ENCODE measurements around the gene APBA3.
"Not testable (repeated sequence)": the region's sequence is repeated elsewhere in the genome, so short reads cannot be mapped to it uniquely, and the experiment has no call there.

The APBA3 gene

DNA sequence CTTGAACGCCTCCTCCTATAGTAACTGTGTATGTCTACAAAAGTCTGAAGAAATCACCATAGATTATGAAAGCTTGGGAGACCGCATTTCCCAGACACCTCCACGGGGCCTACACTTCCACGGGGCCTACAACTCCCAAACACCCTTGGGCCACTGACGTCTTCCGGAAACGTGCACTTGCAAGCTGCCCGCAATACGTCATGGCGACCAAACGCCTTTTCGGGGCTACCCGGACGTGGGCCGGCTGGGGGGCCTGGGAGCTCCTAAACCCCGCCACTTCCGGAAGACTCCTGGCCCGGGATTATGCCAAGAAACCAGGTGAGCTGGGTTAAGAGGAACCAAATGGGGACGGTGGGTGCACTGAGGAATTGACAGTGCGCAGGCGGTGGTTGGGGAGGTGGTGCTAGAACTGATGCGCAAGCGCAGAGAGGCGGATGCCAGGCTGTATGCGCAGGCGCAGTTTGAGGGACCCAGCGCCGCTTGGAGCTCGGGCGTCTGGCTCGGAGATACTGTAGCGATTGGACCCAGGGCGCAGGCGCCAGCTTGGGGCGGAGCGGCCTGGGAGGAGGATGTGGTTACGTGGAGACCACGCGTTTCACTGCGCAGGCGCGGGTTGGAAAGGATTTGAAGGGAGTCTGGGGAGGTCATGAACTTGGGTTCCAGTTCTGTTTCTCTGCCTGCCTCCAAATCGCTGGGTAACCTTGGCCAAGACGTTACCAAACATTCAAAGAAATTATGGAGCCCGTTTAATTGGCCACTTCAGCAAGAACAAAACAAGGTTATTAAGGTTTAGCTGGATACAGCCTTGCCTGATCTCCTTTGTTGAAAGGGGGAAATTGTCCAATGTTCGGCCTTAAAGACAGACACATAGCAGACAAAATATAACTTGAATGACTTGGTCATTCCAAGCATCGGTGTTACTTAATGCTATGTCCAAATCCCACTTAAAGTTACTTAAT, 1.3 kb upstream of the APBA3 start, which contains the start of gene MRPL54:
Gene MRPL54 (plus strand): TSS at position 182 of the 959 bp plus-strand sequence. CDS start 19 bp downstream, at position 201.
- H3K4me3 ChIP-seq (ENCODE audit: low read depth in 1 of 2, low read length in 2 of 2) = peak within 1 kb of the TSS; percentile 94 to 97
- H3K36me3 ChIP-seq (ENCODE audit: control insufficient read depth in 1 of 2, insufficient read depth in 2 of 2, low read length in 2 of 2) = peaks cover 13 to 24% of the 10 kb centered on the region in 2 donors
- peaks cover 17 to 27% of the 10 kb centered on the region in 2 donors for H3K4me1 ChIP-seq (ENCODE audit: control insufficient read depth in 1 of 2, insufficient read depth in 2 of 2, low read length in 2 of 2)
- peak within 1 kb of the TSS; percentile 98 for H3K27ac ChIP-seq (ENCODE audit: low read depth, low read length)
- H3K9me3 ChIP-seq (ENCODE audit: control insufficient read depth in 1 of 2, low read length in 2 of 2) = no peaks in the 10 kb centered on the region
- H3K9ac ChIP-seq (ENCODE audit: low read depth in 1 of 2, low read length in 2 of 2) = peak within 1 kb of the TSS; percentile 96 to 97
- no peaks in the 10 kb centered on the region for H3K27me3 ChIP-seq (ENCODE audit: control insufficient read depth in 1 of 2, insufficient read depth in 2 of 2, low read length in 2 of 2)

DNA sequence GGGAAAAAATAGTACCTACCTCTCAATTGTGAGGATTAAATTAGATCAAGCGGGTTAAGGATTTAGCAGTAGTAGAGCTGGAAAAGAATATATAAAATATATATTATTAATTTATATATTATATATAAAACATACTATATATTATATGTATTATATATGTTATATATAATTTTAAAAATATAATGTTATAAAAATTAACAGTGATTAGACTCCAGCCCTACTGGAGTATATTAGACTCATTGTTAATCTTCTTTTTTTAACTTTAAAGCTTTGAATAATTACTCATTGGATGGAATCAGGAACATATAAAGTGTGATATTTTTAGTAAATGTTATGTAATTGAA, 610 bp upstream of the APBA3 start:
- Histone ChIP-seq H3K9ac (ENCODE audit: low read depth in 1 of 2, low read length in 2 of 2) (peak overlapping the region in 1 of 2 donors; percentile 79), H3K36me3 (ENCODE audit: control insufficient read depth in 1 of 2, insufficient read depth in 2 of 2, low read length in 2 of 2) (peaks cover 8 to 17% of the 10 kb centered on the region in 2 donors), H3K4me3 (ENCODE audit: low read depth in 1 of 2, low read length in 2 of 2) (peak overlapping the region; percentile 94 to 97), H3K27ac (ENCODE audit: low read depth, low read length) (peak overlapping the region; percentile 98), H3K27me3 (ENCODE audit: control insufficient read depth in 1 of 2, insufficient read depth in 2 of 2, low read length in 2 of 2) (no peaks in the 10 kb centered on the region), H3K4me1 (ENCODE audit: control insufficient read depth in 1 of 2, insufficient read depth in 2 of 2, low read length in 2 of 2) (peaks cover 17 to 27% of the 10 kb centered on the region in 2 donors), H3K9me3 (ENCODE audit: control insufficient read depth in 1 of 2, low read length in 2 of 2) (no peaks in the 10 kb centered on the region)

DNA sequence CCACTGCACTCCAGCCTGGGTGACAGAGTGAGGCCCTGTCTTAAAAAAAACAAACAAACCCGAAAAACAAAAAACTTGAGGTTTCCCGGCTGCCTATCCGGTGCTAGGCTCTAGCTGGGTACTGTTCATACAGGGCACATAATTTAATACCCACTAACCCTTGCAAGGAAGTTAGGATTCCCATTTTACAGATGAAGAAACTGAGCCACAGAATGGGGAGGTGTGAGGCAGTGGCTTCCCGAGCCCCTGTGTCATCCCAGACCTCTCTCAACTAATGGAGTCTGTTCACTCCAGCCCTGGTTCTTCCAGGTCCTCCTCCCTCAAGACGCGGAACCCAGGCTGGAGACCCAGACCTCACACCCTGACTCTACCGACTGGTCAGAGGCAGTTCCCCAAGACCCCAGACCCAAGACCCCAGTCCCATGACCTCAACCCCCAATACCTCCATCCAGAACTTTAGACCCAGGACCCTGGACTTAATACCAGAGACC, 576 bp downstream of the APBA3 start:
- H3K4me1 ChIP-seq (ENCODE audit: control insufficient read depth in 1 of 2, insufficient read depth in 2 of 2, low read length in 2 of 2) = peaks cover 17 to 27% of the 10 kb centered on the region in 2 donors
- H3K27me3 ChIP-seq (ENCODE audit: control insufficient read depth in 1 of 2, insufficient read depth in 2 of 2, low read length in 2 of 2) = no peaks in the 10 kb centered on the region
- peak overlapping the region; percentile 76 for H3K27ac ChIP-seq (ENCODE audit: low read depth, low read length)

DNA sequence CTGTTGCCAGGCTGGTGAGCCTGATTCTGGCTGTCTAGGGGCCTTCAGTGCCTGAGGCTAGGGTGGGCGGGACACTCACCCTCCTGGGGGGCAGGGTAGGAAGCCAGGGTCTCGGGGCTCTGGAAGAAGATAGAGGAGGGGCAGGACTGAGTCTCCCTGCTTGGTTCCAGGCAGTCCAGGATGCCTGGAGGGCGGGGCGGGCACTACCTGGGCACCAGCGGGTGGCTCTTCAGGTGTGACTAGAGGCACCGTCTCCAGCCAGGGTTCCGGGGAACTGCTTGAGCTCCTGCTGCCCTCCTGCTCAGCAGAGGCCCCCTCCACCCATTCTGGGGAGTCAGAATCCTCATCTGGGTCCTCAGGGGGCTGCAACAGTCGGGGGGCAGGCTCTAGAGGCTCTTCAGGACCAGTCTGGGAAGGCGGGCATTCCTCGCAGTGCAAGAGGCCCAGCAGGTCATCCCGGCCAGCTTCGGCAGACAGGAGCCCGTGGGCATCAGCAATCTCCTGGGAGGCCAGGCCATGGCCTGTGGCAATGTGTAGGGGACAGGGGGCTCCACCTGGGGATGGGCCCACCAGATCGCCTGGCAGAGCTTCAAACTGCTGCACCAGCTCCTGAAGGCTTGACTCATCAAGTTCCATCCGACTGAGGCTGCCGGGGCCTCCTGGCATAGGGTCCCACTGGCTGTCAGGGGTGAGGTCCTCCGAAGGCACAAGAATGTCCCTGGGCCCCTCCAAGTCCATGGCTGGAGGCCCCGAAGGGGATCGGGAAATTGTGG, 1.8 kb downstream of the APBA3 start:
- peaks cover 0 to 3% of the 10 kb centered on the region in 2 donors for H3K36me3 ChIP-seq (ENCODE audit: control insufficient read depth in 1 of 2, insufficient read depth in 2 of 2, low read length in 2 of 2)
- no peak overlapping the region for H3K9ac ChIP-seq (ENCODE audit: low read depth in 1 of 2, low read length in 2 of 2)
- no peaks in the 10 kb centered on the region for H3K27me3 ChIP-seq (ENCODE audit: control insufficient read depth in 1 of 2, insufficient read depth in 2 of 2, low read length in 2 of 2)
- no peak overlapping the region for H3K27ac ChIP-seq (ENCODE audit: low read depth, low read length)
- peaks cover 17 to 27% of the 10 kb centered on the region in 2 donors for H3K4me1 ChIP-seq (ENCODE audit: control insufficient read depth in 1 of 2, insufficient read depth in 2 of 2, low read length in 2 of 2)
- no peaks in the 10 kb centered on the region for H3K9me3 ChIP-seq (ENCODE audit: control insufficient read depth in 1 of 2, low read length in 2 of 2)
- no peak overlapping the region for H3K4me3 ChIP-seq (ENCODE audit: low read depth in 1 of 2, low read length in 2 of 2)

More for the DNA sequence above, 576 bp downstream of the APBA3 start:
- H3K9me3 ChIP-seq (ENCODE audit: control insufficient read depth in 1 of 2, low read length in 2 of 2) = no peaks in the 10 kb centered on the region
- peak overlapping the region; percentile 83 to 97 for H3K9ac ChIP-seq (ENCODE audit: low read depth in 1 of 2, low read length in 2 of 2)
- H3K36me3 ChIP-seq (ENCODE audit: control insufficient read depth in 1 of 2, insufficient read depth in 2 of 2, low read length in 2 of 2) = peaks cover 4 to 8% of the 10 kb centered on the region in 2 donors
- H3K4me3 ChIP-seq (ENCODE audit: low read depth in 1 of 2, low read length in 2 of 2) = peak overlapping the region; percentile 94 to 97

DNA sequence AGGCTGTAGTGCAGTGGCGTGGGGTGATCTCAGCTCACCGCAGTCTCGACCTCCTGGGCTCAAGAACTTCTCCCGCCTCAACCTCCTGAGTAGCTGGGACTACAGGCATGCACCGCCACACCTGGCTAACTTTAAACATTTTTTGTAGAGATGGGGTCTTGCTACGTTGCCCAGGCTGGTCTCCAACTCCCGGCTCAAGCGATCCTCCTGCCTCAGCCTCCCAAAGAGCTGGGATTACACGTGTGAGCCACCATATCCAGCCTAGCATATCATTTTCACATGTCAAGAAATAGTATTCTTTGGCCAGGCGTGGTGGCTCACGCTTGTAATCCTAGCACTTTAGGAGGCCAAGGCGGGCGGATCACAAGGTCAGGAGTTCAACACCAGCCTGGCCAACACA, 3.2 kb downstream of the APBA3 start:
- H3K27ac ChIP-seq (ENCODE audit: low read depth, low read length); H3K9ac ChIP-seq (ENCODE audit: low read depth in 1 of 2, low read length in 2 of 2); H3K36me3 ChIP-seq (ENCODE audit: control insufficient read depth in 1 of 2, insufficient read depth in 2 of 2, low read length in 2 of 2); H3K27me3 ChIP-seq (ENCODE audit: control insufficient read depth in 1 of 2, insufficient read depth in 2 of 2, low read length in 2 of 2); H3K4me3 ChIP-seq (ENCODE audit: low read depth in 1 of 2, low read length in 2 of 2); H3K9me3 ChIP-seq (ENCODE audit: control insufficient read depth in 1 of 2, low read length in 2 of 2): not testable (repeated sequence)
- peaks cover 17 to 24% of the 10 kb centered on the region in 2 donors for H3K4me1 ChIP-seq (ENCODE audit: control insufficient read depth in 1 of 2, insufficient read depth in 2 of 2, low read length in 2 of 2)

DNA sequence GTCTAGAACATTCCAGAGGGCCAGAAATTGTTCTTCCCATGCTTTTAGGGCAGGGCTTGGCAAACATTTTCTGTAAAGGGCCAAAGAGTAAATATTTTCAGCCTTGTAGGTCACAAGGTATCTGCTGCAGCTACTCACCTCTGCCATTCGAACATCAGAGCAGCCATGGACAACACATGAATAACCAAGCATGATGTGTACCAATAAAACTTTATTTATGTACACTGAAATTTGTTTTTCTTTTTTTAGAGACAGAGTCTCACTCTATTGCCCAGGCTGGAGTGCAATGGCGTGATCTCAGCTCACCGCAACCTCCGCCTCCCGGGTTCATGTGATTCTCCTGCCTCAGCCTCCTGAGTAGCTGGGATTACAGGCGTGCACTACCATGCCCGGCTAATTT, 3.8 kb downstream of the APBA3 start:
- peaks cover 17 to 21% of the 10 kb centered on the region in 2 donors for H3K4me1 ChIP-seq (ENCODE audit: control insufficient read depth in 1 of 2, insufficient read depth in 2 of 2, low read length in 2 of 2)
- not testable (repeated sequence) for H3K27me3 ChIP-seq (ENCODE audit: control insufficient read depth in 1 of 2, insufficient read depth in 2 of 2, low read length in 2 of 2); H3K9me3 ChIP-seq (ENCODE audit: control insufficient read depth in 1 of 2, low read length in 2 of 2); H3K36me3 ChIP-seq (ENCODE audit: control insufficient read depth in 1 of 2, insufficient read depth in 2 of 2, low read length in 2 of 2); H3K27ac ChIP-seq (ENCODE audit: low read depth, low read length); H3K9ac ChIP-seq (ENCODE audit: low read depth in 1 of 2, low read length in 2 of 2); H3K4me3 ChIP-seq (ENCODE audit: low read depth in 1 of 2, low read length in 2 of 2)

DNA sequence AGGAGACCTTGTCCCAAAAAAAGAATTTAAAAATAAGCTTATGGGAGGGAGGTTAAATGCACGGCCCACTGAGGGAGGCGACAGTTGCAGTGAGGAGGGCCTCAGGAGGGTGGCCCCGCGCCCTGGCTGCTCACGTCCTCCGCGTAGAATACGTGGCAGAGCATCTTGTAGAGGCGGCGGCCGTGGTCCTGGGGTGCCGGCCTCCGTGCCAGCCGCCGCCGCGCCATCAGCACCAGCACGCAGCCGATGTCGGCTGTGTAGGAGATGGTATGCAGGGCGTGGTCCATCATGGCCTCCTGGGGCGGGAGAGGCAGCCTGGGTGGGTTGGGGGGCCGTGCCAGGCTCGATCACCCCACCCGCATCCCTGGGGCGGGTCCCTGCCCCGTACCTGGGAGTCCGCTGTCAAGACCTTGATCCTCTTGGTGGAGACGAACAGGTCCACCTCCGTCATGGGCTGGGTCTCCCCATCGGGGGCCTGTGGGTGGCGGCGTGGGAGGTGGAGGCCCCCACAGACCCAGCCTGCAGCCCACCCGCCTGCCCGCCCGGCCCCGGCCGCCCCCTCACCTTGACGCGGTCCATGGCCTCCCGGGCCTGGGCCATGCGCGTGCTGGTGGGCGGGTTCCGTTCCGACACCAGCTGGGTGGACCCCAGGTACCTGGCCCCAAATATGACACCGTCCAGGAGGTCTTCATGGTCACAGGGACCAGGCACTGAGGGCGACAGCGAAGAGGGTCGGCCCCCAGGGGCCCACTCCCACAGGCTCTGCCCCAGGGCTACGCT, 7.7 kb downstream of the APBA3 start:
- no peak overlapping the region for H3K9ac ChIP-seq (ENCODE audit: low read depth in 1 of 2, low read length in 2 of 2)
- H3K4me1 ChIP-seq (ENCODE audit: control insufficient read depth in 1 of 2, insufficient read depth in 2 of 2, low read length in 2 of 2) = no peaks in the 10 kb centered on the region
- no peaks in the 10 kb centered on the region for H3K27me3 ChIP-seq (ENCODE audit: control insufficient read depth in 1 of 2, insufficient read depth in 2 of 2, low read length in 2 of 2)
- H3K9me3 ChIP-seq (ENCODE audit: control insufficient read depth in 1 of 2, low read length in 2 of 2) = no peaks in the 10 kb centered on the region
- H3K4me3 ChIP-seq (ENCODE audit: low read depth in 1 of 2, low read length in 2 of 2) = no peak overlapping the region
- H3K27ac ChIP-seq (ENCODE audit: low read depth, low read length) = no peak overlapping the region
- peaks cover 18 to 34% of the 10 kb centered on the region in 2 donors for H3K36me3 ChIP-seq (ENCODE audit: control insufficient read depth in 1 of 2, insufficient read depth in 2 of 2, low read length in 2 of 2)

DNA sequence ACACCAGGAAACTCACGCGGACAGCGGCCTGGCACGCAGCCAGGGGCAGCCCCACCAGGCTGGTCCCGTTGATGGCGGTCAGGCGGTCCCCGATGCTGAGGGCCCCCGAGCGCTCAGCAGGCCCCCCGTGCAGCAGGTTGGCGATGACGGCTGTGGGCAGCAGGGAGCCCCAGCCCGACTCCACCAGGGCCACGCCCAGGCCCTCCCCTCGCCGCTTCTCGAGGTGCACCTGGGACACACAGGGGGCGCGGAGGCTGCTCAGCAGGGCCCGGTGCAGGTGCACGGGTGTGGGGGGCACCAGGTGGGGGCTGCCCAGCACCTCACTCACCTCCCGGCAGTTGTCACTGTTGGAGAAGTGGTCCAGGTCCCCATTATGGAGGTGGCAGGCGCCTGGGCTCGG, 9.0 kb downstream of the APBA3 start:
- Histone ChIP-seq H3K36me3 (ENCODE audit: control insufficient read depth in 1 of 2, insufficient read depth in 2 of 2, low read length in 2 of 2) (peaks cover 18 to 37% of the 10 kb centered on the region in 2 donors), H3K9me3 (ENCODE audit: control insufficient read depth in 1 of 2, low read length in 2 of 2) (no peaks in the 10 kb centered on the region), H3K4me1 (ENCODE audit: control insufficient read depth in 1 of 2, insufficient read depth in 2 of 2, low read length in 2 of 2) (no peaks in the 10 kb centered on the region), H3K27me3 (ENCODE audit: control insufficient read depth in 1 of 2, insufficient read depth in 2 of 2, low read length in 2 of 2) (no peaks in the 10 kb centered on the region), H3K4me3 (ENCODE audit: low read depth in 1 of 2, low read length in 2 of 2) (no peak overlapping the region), H3K9ac (ENCODE audit: low read depth in 1 of 2, low read length in 2 of 2) (no peak overlapping the region), H3K27ac (ENCODE audit: low read depth, low read length) (no peak overlapping the region)

DNA sequence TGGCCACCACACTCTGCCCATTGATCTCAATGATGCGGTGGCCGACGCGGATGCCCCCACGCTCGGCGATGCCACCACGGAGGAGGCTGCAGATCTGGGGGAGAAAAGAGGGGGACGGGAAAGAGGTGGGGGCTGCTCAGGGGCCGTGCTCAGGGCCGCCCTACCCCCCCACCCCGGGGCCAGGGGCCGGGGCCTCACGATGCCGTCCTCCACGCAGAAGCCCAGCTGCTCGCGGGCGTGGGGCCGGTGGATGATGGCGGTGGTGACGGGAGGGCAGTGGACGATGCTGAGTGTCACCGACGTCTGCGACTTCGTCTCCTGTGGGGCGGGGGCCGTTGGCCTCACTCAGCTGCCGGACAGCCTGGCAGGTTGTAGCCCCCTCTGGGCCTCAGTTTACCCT, 10.3 kb downstream of the APBA3 start:
- H3K27ac ChIP-seq (ENCODE audit: low read depth, low read length) = no peak overlapping the region
- peaks cover 18 to 48% of the 10 kb centered on the region in 2 donors for H3K36me3 ChIP-seq (ENCODE audit: control insufficient read depth in 1 of 2, insufficient read depth in 2 of 2, low read length in 2 of 2)
- no peaks in the 10 kb centered on the region for H3K4me1 ChIP-seq (ENCODE audit: control insufficient read depth in 1 of 2, insufficient read depth in 2 of 2, low read length in 2 of 2)
- no peaks in the 10 kb centered on the region for H3K27me3 ChIP-seq (ENCODE audit: control insufficient read depth in 1 of 2, insufficient read depth in 2 of 2, low read length in 2 of 2)
- H3K9ac ChIP-seq (ENCODE audit: low read depth in 1 of 2, low read length in 2 of 2) = no peak overlapping the region
- no peak overlapping the region for H3K4me3 ChIP-seq (ENCODE audit: low read depth in 1 of 2, low read length in 2 of 2)
- H3K9me3 ChIP-seq (ENCODE audit: control insufficient read depth in 1 of 2, low read length in 2 of 2) = no peaks in the 10 kb centered on the region

All from duodenal mucosa (tissue), 2 donors.